HEK293 (cell line): Measurements from ENCODE around the gene MKRN2.

Experiments used
- BCL6B ChIP-seq: fragments of 450-650 bp; formaldehyde crosslinking; IDR thresholded peaks from 2 replicates; pipeline ENCODE4 v1.5.1; 2017; ENCODE audit warnings: missing biosample characterization, missing genetic modification characterization
- CTCF ChIP-seq: fragments of 450-650 bp; formaldehyde crosslinking; IDR thresholded peaks from 2 replicates; pipeline ENCODE4 v1.5.1; 2016; ENCODE audit warnings: missing biosample characterization, missing genetic modification characterization
- PATZ1 ChIP-seq: fragments of 450-650 bp; formaldehyde crosslinking; IDR thresholded peaks from 2 replicates; pipeline ENCODE4 v1.5.1; 2016; ENCODE audit warnings: missing biosample characterization, missing genetic modification characterization
- PRDM4 ChIP-seq: fragments of 450-650 bp; formaldehyde crosslinking; IDR thresholded peaks from 2 replicates; pipeline ENCODE4 v1.5.1; 2017; ENCODE audit warnings: missing biosample characterization, missing genetic modification characterization
- ZBTB21 ChIP-seq: fragments of 450-650 bp; formaldehyde crosslinking; IDR thresholded peaks from 2 replicates; pipeline ENCODE4 v1.5.1; 2017; ENCODE audit warnings: missing biosample characterization, missing genetic modification characterization
- ZNF501 ChIP-seq: fragments of 450-650 bp; formaldehyde crosslinking; IDR thresholded peaks from 2 replicates; pipeline ENCODE4 v1.5.1; 2016; ENCODE audit warnings: missing biosample characterization, missing genetic modification characterization

GRCh38 chr3:12588039-12589009 lies 31.4 kb downstream of the MKRN2 start:
- TF ChIP-seq PRDM4 (tag by site-specific recombination) (no peak), ZBTB21 (tag by site-specific recombination) (no peak), CTCF (no peak), BCL6B (tag by site-specific recombination) (no peak), PATZ1 (tag by site-specific recombination) (no peak), ZNF501 (tag by site-specific recombination) (no peak)
